ACC112 (cell line): Measurements from ENCODE around the gene CFI.
"Not testable (repeated sequence)": the region's sequence is repeated elsewhere in the genome, so short reads cannot be mapped to it uniquely, and the experiment has no call there.

Source experiments
- H2AFZ ChIP-seq: fragments of 200-600 bp; sonication (generic); one replicate; pipeline ENCODE4 v1.6.0; 2017; ENCODE audit warnings: antibody characterized with exemption, low read length; ENCODE audit not compliant: unreplicated experiment
- H3K27ac ChIP-seq: fragments of 200-600 bp; sonication (generic); 2 replicates; pipeline ENCODE4 v1.5.1; 2014; ENCODE audit warnings: low read depth, mild to moderate bottlenecking, antibody characterized with exemption, low read length, moderate library complexity
- H3K27me3 ChIP-seq: fragments of 200-600 bp; sonication (generic); 2 replicates; pipeline ENCODE4 v1.6.1; 2014; ENCODE audit warnings: mild to moderate bottlenecking, antibody characterized with exemption, low read length, moderate library complexity, mixed read lengths; ENCODE audit not compliant: insufficient read depth
- H3K36me3 ChIP-seq: fragments of 200-600 bp; sonication (generic); 2 replicates; pipeline ENCODE4 v1.6.1; 2016; ENCODE audit warnings: mild to moderate bottlenecking, antibody characterized with exemption, low read length, moderate library complexity, mixed read lengths; ENCODE audit not compliant: insufficient read depth
- H3K4me1 ChIP-seq: fragments of 200-600 bp; sonication (generic); one replicate; pipeline ENCODE4 v1.6.1; 2016; ENCODE audit warnings: low read length, mixed read lengths; ENCODE audit not compliant: insufficient read depth, unreplicated experiment, control insufficient read depth
- H3K4me3 ChIP-seq: fragments of 200-600 bp; sonication (generic); 2 replicates; pipeline ENCODE4 v1.5.1; 2014; ENCODE audit warnings: mild to moderate bottlenecking, low read depth, low read length
- H3K79me2 ChIP-seq: fragments of 200-600 bp; sonication (generic); one replicate; pipeline ENCODE4 v1.6.0; 2016; ENCODE audit warnings: low read length; ENCODE audit not compliant: control insufficient read depth, unreplicated experiment, insufficient read depth

Gene CFI

GRCh38 chr4:109795059-109795458, 6.7 kb downstream of the CFI start:
- Histone ChIP-seq H3K4me3 (no peak overlapping the region), H2AFZ (no peak overlapping the region), H3K27me3 (no peaks in the 10 kb centered on the region), H3K27ac (no peak overlapping the region), H3K79me2 (no peaks in the 10 kb centered on the region), H3K4me1 (no peaks in the 10 kb centered on the region), H3K36me3 (no peaks in the 10 kb centered on the region)

- no peaks in the 10 kb centered on the region for H3K36me3 ChIP-seq
- H3K79me2 ChIP-seq, result no peaks in the 10 kb centered on the region
- H3K27ac ChIP-seq, result no peak overlapping the region
- H3K4me1 ChIP-seq, result no peaks in the 10 kb centered on the region
- H3K4me3 ChIP-seq, result no peak overlapping the region
- no peaks in the 10 kb centered on the region; the same call in 1 of the 2 replicates for H3K27me3 ChIP-seq
- H2AFZ ChIP-seq, result no peak overlapping the region
Observed at GRCh38 chr4:109787807-109788206, 14.0 kb downstream of the CFI start.

GRCh38 chr4:109786846-109787245, 15.0 kb downstream of the CFI start:
- no peaks in the 10 kb centered on the region for H3K79me2 ChIP-seq
- no peaks in the 10 kb centered on the region for H3K4me1 ChIP-seq
- H2AFZ ChIP-seq, result no peak overlapping the region

GRCh38 chr4:109782092-109782491, 19.7 kb downstream of the CFI start:
- H3K36me3 ChIP-seq, H3K79me2 ChIP-seq, H3K4me3 ChIP-seq: not testable (repeated sequence)

More at GRCh38 chr4:109786846-109787245, 15.0 kb downstream of the CFI start:
- no peak overlapping the region for H3K27ac ChIP-seq
- no peaks in the 10 kb centered on the region; the same call in 1 of the 2 replicates for H3K27me3 ChIP-seq
- no peaks in the 10 kb centered on the region for H3K36me3 ChIP-seq
- H3K4me3 ChIP-seq, result no peak overlapping the region

GRCh38 chr4:109764789-109765402, 36.9 kb downstream of the CFI start:
- Histone ChIP-seq H3K27me3 (no peaks in the 10 kb centered on the region), H3K4me3 (no peak overlapping the region), H3K79me2 (no peaks in the 10 kb centered on the region), H3K4me1 (no peaks in the 10 kb centered on the region), H3K36me3 (no peaks in the 10 kb centered on the region), H3K27ac (no peak overlapping the region), H2AFZ (no peak overlapping the region)

More at GRCh38 chr4:109782092-109782491, 19.7 kb downstream of the CFI start:
- not testable (repeated sequence) for H3K27me3 ChIP-seq, H3K4me1 ChIP-seq, H3K27ac ChIP-seq, H2AFZ ChIP-seq

GRCh38 chr4:109764376-109764775, 37.4 kb downstream of the CFI start:
- H3K27me3 ChIP-seq, result no peaks in the 10 kb centered on the region
- no peak overlapping the region for H2AFZ ChIP-seq
- no peaks in the 10 kb centered on the region for H3K79me2 ChIP-seq
- H3K4me3 ChIP-seq, result no peak overlapping the region
- no peaks in the 10 kb centered on the region for H3K4me1 ChIP-seq
- H3K36me3 ChIP-seq, result no peaks in the 10 kb centered on the region
- no peak overlapping the region for H3K27ac ChIP-seq

- no peaks in the 10 kb centered on the region for H3K4me1 ChIP-seq
- no peak overlapping the region for H3K4me3 ChIP-seq
- H3K27me3 ChIP-seq, result no peaks in the 10 kb centered on the region
- H2AFZ ChIP-seq, result no peak overlapping the region
- no peak overlapping the region for H3K27ac ChIP-seq
- no peaks in the 10 kb centered on the region for H3K79me2 ChIP-seq
- no peaks in the 10 kb centered on the region for H3K36me3 ChIP-seq
Observed at GRCh38 chr4:109760682-109761081, 41.1 kb downstream of the CFI start.

- no peaks in the 10 kb centered on the region for H3K79me2 ChIP-seq
- H3K27ac ChIP-seq, result no peak overlapping the region
- no peak overlapping the region for H2AFZ ChIP-seq
- no peaks in the 10 kb centered on the region for H3K27me3 ChIP-seq
- no peaks in the 10 kb centered on the region for H3K4me1 ChIP-seq
- H3K4me3 ChIP-seq, result no peak overlapping the region
- no peaks in the 10 kb centered on the region for H3K36me3 ChIP-seq
Observed at GRCh38 chr4:109755656-109756055, 46.1 kb downstream of the CFI start.

- Histone ChIP-seq H3K79me2 (no peaks in the 10 kb centered on the region), H3K27ac (no peak overlapping the region), H3K27me3 (no peaks in the 10 kb centered on the region), H3K4me3 (no peak overlapping the region), H3K4me1 (no peaks in the 10 kb centered on the region), H3K36me3 (no peaks in the 10 kb centered on the region), H2AFZ (no peak overlapping the region)
Observed at GRCh38 chr4:109754093-109754857, 47.5 kb downstream of the CFI start.

GRCh38 chr4:109752525-109752924, 49.3 kb downstream of the CFI start:
- no peak overlapping the region for H3K27ac ChIP-seq
- no peaks in the 10 kb centered on the region for H3K36me3 ChIP-seq
- H3K79me2 ChIP-seq, result no peaks in the 10 kb centered on the region
- H2AFZ ChIP-seq, result no peak overlapping the region
- H3K4me1 ChIP-seq, result no peaks in the 10 kb centered on the region
- H3K27me3 ChIP-seq, result no peaks in the 10 kb centered on the region
- H3K4me3 ChIP-seq, result no peak overlapping the region

GRCh38 chr4:109751852-109752251, 49.9 kb downstream of the CFI start:
- Histone ChIP-seq H3K27ac (no peak overlapping the region), H2AFZ (no peak overlapping the region), H3K27me3 (no peaks in the 10 kb centered on the region), H3K4me3 (no peak overlapping the region), H3K4me1 (no peaks in the 10 kb centered on the region), H3K79me2 (no peaks in the 10 kb centered on the region), H3K36me3 (no peaks in the 10 kb centered on the region)
